ENCODE data around the gene NUP153. TPM values are rescaled to one million over a fixed set of nuclear protein-coding genes. Genes with fewer than 3 reads are reported as not detected.

Gene NUP153
- 10.5 and 14.5 TPM in 2 replicates for polyA plus RNA-seq (2012; rRNA removed)
- polyA plus RNA-seq (2012; cell fraction: cytosol; rRNA removed), result 10.6 and 10.9 TPM in 2 replicates
- polyA plus RNA-seq (2012; cell fraction: nucleus; rRNA removed), result 12.9 and 28.1 TPM in 2 replicates

DNA sequence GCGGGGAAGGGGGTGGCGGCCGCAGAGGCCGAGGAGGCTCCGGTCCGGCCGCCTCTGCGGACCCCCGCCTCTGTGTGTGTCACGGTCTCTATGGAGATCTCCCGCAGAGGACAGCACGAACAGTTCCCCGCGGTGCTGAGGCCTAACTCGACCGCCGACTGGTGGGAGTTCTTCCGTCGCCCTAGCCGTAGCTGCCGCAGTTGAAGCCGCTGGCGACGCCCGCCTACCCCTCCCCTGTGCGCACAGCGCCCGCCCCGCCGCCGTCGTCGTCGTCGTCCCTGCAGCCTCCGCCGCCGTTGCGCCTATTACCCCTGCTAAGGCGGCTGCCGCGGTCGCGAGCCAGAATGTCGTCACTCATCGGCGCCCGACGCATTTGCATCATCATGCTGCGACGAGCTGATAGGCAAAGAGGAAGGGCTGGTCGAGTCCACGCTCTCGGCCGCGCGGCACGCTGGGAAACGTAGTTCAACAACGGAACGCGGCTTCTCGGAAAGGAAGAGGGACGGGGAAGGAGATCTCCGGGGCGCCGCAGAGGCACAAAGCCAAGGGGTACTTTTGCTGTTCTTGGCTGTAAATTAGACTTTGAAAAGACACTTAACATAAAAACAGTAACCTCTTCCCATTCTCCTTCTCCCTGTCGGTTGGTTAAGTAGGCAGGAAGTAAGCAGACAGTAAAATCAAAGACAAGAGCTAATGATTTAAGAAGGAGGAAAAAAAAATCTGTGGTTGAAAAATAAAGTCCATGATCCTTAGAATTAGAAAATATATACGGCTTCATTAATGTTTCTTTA is at the start of gene NUP153:
Gene NUP153, minus strand, starts transcription at position 346 of the 791 bp plus-strand sequence. CDS start 538 bp downstream, outside the sequence.
- H3K79me2 ChIP-seq (ENCODE audit: insufficient read depth), result peaks cover 49% of the 10 kb centered on the region
- H2AFZ ChIP-seq (ENCODE audit: low read depth), result peak within 1 kb of the TSS; percentile 92
- H3K4me2 ChIP-seq, result peak within 1 kb of the TSS; percentile 94
- 0% methylated on average over 11 of the region's 69 CpGs for WGBS (ENCODE audit: low lambda C conversion rate)
- peak; percentile 93 for DNase-seq
- H3K9me2 ChIP-seq, result no peaks in the 10 kb centered on the region
- peaks cover 30% of the 10 kb centered on the region for H4K20me1 ChIP-seq (ENCODE audit: insufficient read depth)
- peak within 1 kb of the TSS; percentile 99 for H3K9ac ChIP-seq
- H3K4me3 ChIP-seq (ENCODE audit: low read depth in 2 of 2, low read length in 1 of 2), result peak within 1 kb of the TSS; percentile 86 to 97
- H3K36me3 ChIP-seq (replicated peaks in 1 of 2; ENCODE audit: control insufficient read depth in 1 of 2, insufficient read depth in 2 of 2, low read length in 1 of 2), result no peaks in the 10 kb centered on the region
- ChIA-PET POLR2A (interaction anchor here (0.9 to 1.5 kb wide), 4 partner anchors 9 to 126 kb away, joined by 3 to 5 read pairs (median 4); partner anchors contain the start of gene FAM8A1), CTCF (interaction anchor here (0.9 to 1.6 kb wide), 4 partner anchors 9 to 551 kb away, joined by 3 to 8 read pairs (median 3); no protein-coding TSS in a partner anchor)
- peak within 1 kb of the TSS; percentile 90 to 96 for H3K27ac ChIP-seq (ENCODE audit: low read depth in 2 of 2, low read length in 1 of 2)
- no peaks in the 10 kb centered on the region for H3K27me3 ChIP-seq (ENCODE audit: insufficient read depth)
- peaks cover 3 to 11% of the 10 kb centered on the region in 2 experiments for H3K4me1 ChIP-seq (ENCODE audit: control insufficient read depth in 1 of 2, insufficient read depth in 2 of 2, low read depth in 1 of 2, low read length in 1 of 2)
- peaks cover 26% of the 10 kb centered on the region for H3F3A ChIP-seq (replicated peaks; ENCODE audit: insufficient read depth)
- no peaks in the 10 kb centered on the region for H3K9me3 ChIP-seq
- TF ChIP-seq, protein P1, sequence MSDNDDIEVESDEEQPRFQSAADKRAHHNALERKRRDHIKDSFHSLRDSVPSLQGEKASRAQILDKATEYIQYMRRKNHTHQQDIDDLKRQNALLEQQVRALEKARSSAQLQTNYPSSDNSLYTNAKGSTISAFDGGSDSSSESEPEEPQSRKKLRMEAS (IDR thresholded peaks at IDR 0.05; ENCODE audit: low read depth), result peak; percentile 92
- TF ChIP-seq NRF1 (IDR thresholded peaks at IDR 0.05; ENCODE audit: low read depth, low read length) (no peak), MXI1 (IDR thresholded peaks at IDR 0.05; ENCODE audit: low read depth, low read length) (peak; percentile 69; the same call in 1 of the 2 replicates), ELF1 (IDR thresholded peaks at IDR 0.05) (peak; percentile 95), SMC3 (IDR thresholded peaks at IDR 0.05; ENCODE audit: low read depth, low read length) (no peak), TEAD4 (IDR thresholded peaks at IDR 0.05; ENCODE audit: borderline replicate concordance, insufficient read depth) (no peak), MEF2A (IDR thresholded peaks at IDR 0.05; ENCODE audit: borderline replicate concordance, low read depth) (no peak), TAF1 (IDR thresholded peaks at IDR 0.05; ENCODE audit: borderline replicate concordance, low read depth, low read length) (peak; percentile 65; the same call in 1 of the 2 replicates), JUND (IDR thresholded peaks at IDR 0.05) (no peak), RAD21 (IDR thresholded peaks at IDR 0.05; ENCODE audit: low read length) (no peak), FOSL2 (IDR thresholded peaks at IDR 0.05; ENCODE audit: borderline replicate concordance, low read depth) (no peak), GABPA (IDR thresholded peaks at IDR 0.05; ENCODE audit: low read depth) (peak; percentile 93), FOXM1 (IDR thresholded peaks at IDR 0.05; ENCODE audit: low read depth) (no peak), POLR2AphosphoS5 (IDR thresholded peaks at IDR 0.05; ENCODE audit: low read depth, low read length) (peak; percentile 79; the same call in 1 of the 2 replicates), YY1 (IDR thresholded peaks at IDR 0.05; ENCODE audit: low read depth) (no peak), SIN3A (IDR thresholded peaks at IDR 0.05; ENCODE audit: borderline replicate concordance, low read depth, low read length) (peak; percentile 55; the same call in 1 of the 2 replicates), GATA2 (CRISPR knock-in tag; IDR thresholded peaks at IDR 0.05) (peak; percentile 63), RFX5 (IDR thresholded peaks at IDR 0.05; ENCODE audit: low read length) (no peak), TCF12 (IDR thresholded peaks at IDR 0.05) (no peak)
- TF ChIP-seq, protein P2, sequence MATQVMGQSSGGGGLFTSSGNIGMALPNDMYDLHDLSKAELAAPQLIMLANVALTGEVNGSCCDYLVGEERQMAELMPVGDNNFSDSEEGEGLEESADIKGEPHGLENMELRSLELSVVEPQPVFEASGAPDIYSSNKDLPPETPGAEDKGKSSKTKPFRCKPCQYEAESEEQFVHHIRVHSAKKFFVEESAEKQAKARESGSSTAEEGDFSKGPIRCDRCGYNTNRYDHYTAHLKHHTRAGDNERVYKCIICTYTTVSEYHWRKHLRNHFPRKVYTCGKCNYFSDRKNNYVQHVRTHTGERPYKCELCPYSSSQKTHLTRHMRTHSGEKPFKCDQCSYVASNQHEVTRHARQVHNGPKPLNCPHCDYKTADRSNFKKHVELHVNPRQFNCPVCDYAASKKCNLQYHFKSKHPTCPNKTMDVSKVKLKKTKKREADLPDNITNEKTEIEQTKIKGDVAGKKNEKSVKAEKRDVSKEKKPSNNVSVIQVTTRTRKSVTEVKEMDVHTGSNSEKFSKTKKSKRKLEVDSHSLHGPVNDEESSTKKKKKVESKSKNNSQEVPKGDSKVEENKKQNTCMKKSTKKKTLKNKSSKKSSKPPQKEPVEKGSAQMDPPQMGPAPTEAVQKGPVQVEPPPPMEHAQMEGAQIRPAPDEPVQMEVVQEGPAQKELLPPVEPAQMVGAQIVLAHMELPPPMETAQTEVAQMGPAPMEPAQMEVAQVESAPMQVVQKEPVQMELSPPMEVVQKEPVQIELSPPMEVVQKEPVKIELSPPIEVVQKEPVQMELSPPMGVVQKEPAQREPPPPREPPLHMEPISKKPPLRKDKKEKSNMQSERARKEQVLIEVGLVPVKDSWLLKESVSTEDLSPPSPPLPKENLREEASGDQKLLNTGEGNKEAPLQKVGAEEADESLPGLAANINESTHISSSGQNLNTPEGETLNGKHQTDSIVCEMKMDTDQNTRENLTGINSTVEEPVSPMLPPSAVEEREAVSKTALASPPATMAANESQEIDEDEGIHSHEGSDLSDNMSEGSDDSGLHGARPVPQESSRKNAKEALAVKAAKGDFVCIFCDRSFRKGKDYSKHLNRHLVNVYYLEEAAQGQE (IDR thresholded peaks at IDR 0.05; ENCODE audit: low read depth, low read length), result no peak
- TF ChIP-seq, protein P3, sequence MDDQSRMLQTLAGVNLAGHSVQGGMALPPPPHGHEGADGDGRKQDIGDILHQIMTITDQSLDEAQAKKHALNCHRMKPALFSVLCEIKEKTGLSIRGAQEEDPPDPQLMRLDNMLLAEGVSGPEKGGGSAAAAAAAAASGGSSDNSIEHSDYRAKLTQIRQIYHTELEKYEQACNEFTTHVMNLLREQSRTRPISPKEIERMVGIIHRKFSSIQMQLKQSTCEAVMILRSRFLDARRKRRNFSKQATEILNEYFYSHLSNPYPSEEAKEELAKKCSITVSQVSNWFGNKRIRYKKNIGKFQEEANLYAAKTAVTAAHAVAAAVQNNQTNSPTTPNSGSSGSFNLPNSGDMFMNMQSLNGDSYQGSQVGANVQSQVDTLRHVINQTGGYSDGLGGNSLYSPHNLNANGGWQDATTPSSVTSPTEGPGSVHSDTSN (IDR thresholded peaks at IDR 0.05), result no peak
- TF ChIP-seq, protein P4, sequence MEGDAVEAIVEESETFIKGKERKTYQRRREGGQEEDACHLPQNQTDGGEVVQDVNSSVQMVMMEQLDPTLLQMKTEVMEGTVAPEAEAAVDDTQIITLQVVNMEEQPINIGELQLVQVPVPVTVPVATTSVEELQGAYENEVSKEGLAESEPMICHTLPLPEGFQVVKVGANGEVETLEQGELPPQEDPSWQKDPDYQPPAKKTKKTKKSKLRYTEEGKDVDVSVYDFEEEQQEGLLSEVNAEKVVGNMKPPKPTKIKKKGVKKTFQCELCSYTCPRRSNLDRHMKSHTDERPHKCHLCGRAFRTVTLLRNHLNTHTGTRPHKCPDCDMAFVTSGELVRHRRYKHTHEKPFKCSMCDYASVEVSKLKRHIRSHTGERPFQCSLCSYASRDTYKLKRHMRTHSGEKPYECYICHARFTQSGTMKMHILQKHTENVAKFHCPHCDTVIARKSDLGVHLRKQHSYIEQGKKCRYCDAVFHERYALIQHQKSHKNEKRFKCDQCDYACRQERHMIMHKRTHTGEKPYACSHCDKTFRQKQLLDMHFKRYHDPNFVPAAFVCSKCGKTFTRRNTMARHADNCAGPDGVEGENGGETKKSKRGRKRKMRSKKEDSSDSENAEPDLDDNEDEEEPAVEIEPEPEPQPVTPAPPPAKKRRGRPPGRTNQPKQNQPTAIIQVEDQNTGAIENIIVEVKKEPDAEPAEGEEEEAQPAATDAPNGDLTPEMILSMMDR (IDR thresholded peaks at IDR 0.05), result no peak
- TF ChIP-seq, protein P5, sequence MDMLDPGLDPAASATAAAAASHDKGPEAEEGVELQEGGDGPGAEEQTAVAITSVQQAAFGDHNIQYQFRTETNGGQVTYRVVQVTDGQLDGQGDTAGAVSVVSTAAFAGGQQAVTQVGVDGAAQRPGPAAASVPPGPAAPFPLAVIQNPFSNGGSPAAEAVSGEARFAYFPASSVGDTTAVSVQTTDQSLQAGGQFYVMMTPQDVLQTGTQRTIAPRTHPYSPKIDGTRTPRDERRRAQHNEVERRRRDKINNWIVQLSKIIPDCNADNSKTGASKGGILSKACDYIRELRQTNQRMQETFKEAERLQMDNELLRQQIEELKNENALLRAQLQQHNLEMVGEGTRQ (IDR thresholded peaks at IDR 0.05; ENCODE audit: borderline replicate concordance, low read depth, low read length), result no peak
- TF ChIP-seq, protein P6, sequence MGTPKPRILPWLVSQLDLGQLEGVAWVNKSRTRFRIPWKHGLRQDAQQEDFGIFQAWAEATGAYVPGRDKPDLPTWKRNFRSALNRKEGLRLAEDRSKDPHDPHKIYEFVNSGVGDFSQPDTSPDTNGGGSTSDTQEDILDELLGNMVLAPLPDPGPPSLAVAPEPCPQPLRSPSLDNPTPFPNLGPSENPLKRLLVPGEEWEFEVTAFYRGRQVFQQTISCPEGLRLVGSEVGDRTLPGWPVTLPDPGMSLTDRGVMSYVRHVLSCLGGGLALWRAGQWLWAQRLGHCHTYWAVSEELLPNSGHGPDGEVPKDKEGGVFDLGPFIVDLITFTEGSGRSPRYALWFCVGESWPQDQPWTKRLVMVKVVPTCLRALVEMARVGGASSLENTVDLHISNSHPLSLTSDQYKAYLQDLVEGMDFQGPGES (IDR thresholded peaks at IDR 0.05; ENCODE audit: low read depth, low read length), result 0 out of 2 replicates have a peak, but pooled peaks have one; percentile 9

All from SK-N-SH (cell line).